GM19035 (cell line): ENCODE data around the gene MS4A3.
"Not testable (repeated sequence)": the region's sequence is repeated elsewhere in the genome, so short reads cannot be mapped to it uniquely, and the experiment has no call there.

Experiments used
- ATAC-seq: cut with Tn5 transposase; IDR thresholded peaks from one replicate; pipeline ENCODE4 v1.9.1; 2021; ENCODE audit not compliant: unreplicated experiment

Gene MS4A3, protein sequence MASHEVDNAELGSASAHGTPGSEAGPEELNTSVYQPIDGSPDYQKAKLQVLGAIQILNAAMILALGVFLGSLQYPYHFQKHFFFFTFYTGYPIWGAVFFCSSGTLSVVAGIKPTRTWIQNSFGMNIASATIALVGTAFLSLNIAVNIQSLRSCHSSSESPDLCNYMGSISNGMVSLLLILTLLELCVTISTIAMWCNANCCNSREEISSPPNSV

DNA sequence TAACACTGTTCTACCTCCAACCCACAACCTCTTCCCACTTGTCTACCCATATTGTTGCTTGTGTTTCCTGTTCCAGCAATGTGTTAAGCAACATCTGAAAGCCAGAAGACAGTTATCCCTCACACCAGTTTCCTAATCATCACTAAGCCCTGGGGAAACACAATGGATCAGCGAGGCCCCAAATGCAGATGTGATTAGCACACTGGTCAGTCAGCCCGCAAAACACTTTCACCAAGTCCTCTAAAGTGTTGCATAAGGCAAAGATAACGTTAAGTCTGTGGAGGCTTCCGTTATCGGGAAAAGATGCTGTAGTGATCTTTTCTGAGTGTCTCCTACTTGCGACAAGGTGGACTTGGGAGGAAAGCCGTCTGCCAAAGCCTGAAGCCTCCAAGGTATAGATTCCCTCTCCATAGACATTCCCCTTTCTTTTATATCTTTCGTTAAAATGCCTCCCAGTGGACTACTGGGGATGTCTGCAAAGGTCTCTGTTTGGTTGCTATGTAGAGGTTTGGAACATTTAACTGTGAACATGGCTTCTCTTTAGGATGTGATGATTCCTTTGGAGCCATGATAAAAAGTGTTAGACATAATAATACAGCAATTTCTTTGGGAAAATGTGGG is at the start of gene MS4A3:
Gene MS4A3, plus strand, starts transcription at position 317 of the 621 bp plus-strand sequence. CDS start 4,496 bp downstream, outside the sequence.
- no peak for ATAC-seq

- no peak for ATAC-seq
Measured at GRCh38 chr11:60016881-60017280, 39.6 kb upstream of the MS4A3 start, which contains the start of gene OOSP4B. TSS of gene OOSP4B (plus strand) at chr11:60017181.

GRCh38 chr11:60018058-60018457 is 38.4 kb upstream of the MS4A3 start:
- no peak for ATAC-seq

DNA sequence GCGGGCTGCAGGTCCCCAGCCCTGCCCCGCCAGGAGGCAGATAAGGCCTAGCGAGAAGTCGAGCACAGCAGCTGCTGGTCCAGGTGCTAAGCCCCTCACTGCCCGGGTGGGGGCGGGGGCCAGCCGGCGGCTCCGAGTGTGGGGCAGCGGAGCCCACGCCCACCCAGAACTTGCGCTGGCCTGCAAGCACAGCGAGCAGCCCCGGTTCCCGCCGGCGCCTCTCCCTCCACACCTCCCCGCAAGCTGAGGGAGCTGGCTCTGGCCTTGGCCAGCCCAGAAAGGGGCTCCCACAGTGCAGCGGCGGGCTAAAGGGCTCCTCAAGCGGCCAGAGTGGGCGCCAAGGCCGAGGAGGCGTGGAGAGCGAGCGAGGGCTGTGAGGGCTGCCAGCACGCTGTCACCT is 36.1 kb upstream of the MS4A3 start:
- ATAC-seq = not testable (repeated sequence)

GRCh38 chr11:60029015-60029632 is 27.3 kb upstream of the MS4A3 start:
- ATAC-seq = no peak

DNA sequence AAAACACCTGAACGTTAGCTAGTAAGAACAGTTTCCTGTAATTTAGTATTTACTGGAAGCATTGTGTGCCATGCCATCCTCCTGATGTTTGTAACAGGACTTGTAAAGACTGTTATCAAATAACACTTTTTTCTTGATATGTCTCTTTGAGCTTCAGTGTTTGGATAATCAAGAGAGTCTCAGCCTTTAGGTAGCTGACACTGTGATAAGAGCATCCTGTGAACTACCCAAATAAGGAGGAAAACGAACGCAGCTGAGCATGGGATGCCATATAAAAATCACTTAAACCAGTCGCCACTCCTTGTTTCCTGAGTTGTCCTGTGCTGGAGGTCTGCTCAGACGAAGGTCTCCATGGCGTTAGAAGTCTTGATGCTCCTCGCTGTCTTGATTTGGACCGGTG is 16.4 kb upstream of the MS4A3 start, which contains the start of gene OOSP2:
Gene OOSP2, plus strand, starts transcription at position 301 of the 400 bp plus-strand sequence. Its CDS starts 51 bp downstream, at position 352.
- ATAC-seq = no peak

GRCh38 chr11:60050422-60050821 is 6.0 kb upstream of the MS4A3 start:
- ATAC-seq = not testable (repeated sequence)

DNA sequence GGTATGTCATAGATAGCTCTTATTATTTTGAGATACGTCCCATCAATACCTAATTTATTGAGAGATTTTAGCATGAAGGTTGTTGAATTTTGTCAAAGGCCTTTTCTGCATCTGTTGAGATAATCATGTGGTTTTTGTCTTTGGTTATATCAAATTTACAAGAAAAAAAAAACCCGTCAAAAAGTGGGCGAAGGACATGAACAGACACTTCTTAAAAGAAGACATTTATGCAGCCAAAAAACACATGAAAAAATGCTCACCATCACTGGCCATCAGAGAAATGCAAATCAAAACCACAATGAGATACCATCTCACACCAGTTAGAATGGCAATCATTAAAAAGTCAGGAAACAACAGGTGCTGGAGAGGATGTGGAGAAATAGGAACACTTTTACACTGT is 5.6 kb upstream of the MS4A3 start:
- not testable (repeated sequence) for ATAC-seq

GRCh38 chr11:60059052-60059451 is 2.6 kb downstream of the MS4A3 start:
- ATAC-seq = no peak

DNA sequence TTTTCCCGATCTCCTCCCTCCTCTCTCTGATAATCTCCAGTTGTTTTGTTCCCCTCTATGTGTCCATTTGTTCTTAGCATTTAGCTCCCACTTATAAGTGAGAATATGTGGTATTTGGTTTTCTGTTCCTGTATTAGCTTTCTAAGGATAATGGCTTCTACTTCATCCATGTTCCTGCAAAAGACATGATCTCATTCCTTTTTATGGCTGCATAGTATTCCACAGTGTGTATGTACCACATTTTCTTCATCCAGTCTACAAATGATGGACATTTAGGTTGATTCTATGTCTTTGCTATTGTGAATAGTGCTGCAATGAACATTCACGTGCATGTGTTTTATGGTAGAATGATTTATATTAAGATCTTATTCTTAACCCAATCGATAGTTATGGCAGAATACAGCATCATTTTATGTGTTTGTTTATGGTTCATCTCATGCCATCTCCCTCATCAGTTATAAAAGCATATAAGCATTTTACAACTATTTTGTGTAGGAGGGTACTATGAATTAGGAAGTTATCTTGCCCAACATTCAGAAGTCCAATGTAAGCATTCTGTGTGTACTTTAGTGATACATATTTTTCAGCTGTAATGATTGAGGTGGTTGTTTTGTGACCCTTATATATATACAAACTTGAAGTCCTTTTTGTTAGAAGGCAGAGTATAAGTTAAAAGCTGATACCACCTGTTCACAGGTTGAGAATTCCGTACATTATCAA is 3.2 kb downstream of the MS4A3 start:
- no peak for ATAC-seq

GRCh38 chr11:60064111-60064510 is 7.6 kb downstream of the MS4A3 start:
- no peak for ATAC-seq

- ATAC-seq = no peak
Measured at GRCh38 chr11:60065801-60066200, 9.3 kb downstream of the MS4A3 start.

GRCh38 chr11:60069450-60069849 is 13.0 kb downstream of the MS4A3 start:
- no peak for ATAC-seq

GRCh38 chr11:60071644-60072043 is 15.2 kb downstream of the MS4A3 start:
- ATAC-seq = not testable (repeated sequence)

DNA sequence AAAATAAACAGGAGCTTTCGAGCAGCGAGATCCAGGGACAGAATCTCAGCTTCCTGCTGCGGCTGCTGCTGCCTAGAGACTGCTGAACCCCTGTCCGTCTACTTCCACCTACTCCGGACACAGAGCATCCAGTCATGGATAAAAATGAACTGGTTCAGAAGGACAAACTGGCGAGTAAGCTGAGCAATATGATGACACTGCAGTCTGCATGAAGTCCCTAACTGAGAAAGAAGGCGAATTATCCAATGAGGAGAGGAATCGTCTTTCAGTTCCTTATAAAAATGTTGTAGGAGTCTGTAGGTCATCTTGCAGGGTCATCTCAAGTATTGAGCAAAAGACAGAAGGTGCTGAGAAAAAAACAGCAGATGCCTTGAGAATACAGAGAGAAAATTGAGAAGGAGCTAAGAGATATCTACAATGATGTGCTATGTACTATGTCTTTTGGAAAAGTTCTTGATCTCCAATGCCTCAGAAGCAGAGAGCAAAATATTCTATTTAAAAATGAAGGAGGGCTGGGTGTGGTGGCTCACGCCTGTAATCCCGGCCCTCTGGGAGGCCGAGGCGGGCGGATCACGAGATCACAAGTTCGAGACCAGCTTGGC is 20.9 kb downstream of the MS4A3 start:
- ATAC-seq = no peak

- ATAC-seq = no peak
Measured at GRCh38 chr11:60077981-60078380, 21.5 kb downstream of the MS4A3 start.

GRCh38 chr11:60078745-60079144 is 22.3 kb downstream of the MS4A3 start:
- ATAC-seq = no peak

DNA sequence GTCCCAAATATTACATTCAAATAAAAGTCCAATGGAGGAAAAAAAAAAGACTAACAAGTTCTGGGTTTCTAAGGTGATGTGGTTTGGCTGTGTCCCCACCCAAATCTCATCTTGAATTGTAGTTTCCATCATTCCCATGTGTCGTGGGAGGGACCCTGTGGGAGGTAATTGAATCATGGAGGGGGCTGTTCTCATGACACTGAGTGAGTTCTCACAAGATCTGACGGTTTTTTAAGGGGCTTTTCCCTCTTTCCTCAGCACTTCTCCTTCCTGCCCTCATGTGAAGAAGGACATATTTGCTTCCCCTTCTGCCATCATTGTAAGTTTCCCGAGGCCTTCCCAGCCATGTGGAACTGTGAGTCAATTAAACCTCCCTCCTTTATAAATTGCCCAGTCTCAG is 24.1 kb downstream of the MS4A3 start:
- no peak for ATAC-seq

GRCh38 chr11:60084631-60085273 is 28.3 kb downstream of the MS4A3 start:
- no peak for ATAC-seq

DNA sequence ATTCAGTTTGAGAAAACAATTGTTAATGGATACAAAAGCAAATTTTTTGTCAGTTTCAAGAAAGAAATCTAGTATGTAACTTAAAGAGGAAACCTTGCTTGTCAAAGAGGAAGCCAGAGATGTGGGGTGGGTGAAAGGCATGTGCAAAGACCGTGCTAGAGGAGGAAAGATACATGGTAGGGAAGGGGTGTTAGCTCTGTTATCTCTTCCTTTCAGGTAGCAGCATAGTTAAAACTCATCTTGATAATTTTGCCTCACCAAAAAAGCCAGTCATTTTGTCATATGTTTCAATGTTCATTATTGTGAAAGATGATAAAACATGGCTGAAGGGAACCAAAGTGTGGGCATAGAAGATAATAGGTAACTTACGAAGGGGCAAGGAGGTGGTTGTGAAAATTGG is 29.4 kb downstream of the MS4A3 start:
- no peak for ATAC-seq

- no peak for ATAC-seq
Measured at GRCh38 chr11:60087239-60087638, 30.8 kb downstream of the MS4A3 start.
